ENCODE data around the gene KIF5C.

Gene KIF5C

DNA sequence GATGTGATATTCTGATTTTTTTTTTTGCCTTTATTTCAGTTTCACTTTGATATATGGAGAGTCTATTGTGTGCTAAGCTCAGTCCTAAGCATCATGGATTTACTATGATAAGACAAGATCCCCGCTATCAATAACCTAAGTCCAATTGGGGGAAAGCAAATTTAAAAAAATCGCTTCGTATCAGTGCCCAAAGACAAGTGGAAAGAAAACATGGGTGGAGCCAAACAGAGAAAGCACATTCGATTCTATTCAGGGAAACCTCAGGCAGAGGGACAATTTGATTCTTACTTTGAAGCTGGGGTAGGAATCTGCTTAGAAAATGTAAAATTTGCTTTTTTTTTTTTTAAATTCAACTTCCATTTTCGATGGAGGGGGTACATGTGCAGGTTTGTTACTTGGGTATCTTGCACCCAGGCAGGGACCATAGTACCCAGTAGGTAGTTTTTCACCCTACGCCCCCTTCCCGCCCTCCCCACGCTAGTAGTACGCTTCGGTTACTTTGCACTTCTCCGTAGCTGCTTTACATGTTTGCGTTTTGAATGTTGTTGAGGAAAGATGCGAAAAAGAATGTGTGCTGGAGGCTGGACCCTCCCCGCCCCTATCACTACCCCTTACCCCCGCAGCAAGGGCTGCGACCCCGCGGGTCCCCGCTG lies 12.4 kb downstream of the KIF5C start:
- no peak for DNase-seq

DNA sequence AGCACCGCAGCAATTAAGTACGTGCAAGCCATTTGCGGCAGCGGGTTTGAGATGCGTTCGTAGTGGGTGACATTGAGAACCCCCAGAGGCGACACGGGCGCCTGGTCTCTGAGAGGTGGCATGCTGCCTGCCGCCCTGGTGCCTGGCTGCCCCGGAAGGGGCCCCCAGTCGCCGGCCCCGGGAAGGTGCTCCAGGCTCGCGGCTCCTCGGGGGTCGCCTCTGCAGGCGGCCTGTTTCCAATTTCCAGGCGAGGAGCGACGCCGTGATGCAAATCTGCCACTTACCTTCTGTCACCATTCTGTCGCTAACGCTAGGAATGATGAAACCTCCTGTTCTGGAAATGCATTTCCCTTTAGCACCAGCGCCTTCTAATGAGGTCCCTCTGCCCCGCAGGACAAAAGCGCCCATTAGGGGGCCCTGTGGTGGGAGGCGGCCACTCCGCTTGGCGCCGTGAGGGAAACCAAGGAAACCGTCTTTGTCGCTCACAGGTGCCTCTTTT lies 13.0 kb downstream of the KIF5C start:
- peak in 5 of 58 donors; percentile 3 to 36 (median 10) for DNase-seq

DNA sequence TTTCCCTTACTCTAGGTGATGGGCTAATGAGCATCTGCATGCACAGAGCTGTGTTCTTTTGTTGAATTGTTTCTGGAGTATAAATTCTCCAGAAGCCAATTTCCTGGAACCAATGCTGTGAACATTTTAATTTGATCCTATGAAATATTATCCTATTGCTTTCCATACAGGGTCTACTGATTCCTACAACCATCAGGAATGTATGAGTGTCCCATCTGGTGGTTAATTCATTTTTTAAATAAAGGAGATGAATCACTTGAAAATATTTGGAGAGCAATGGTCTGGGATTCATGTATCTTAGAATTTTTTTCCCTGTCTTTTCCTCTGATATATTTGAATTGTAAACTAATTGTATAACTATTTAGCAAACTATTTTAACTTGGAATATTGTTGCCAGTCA lies 14.0 kb downstream of the KIF5C start:
- no peak for DNase-seq

DNA sequence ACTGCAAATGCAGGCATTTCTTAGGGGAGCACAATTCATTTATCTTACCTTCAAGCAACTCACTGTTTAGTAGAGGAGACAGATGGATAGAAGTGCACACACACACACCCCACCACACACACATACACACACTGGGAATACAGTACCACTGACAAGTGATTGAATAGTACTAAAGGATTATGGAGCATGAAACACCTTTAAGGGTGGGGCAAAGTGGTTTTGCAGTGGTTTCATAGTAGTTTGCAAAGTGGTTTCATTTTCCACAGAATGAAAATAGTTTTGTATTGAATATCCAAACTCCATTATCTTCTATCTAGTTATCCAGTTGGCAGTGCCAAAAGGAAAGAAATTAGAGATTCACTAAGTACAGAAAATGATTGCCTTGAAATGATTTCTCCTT lies 18.9 kb downstream of the KIF5C start:
- DNase-seq: no peak

DNA sequence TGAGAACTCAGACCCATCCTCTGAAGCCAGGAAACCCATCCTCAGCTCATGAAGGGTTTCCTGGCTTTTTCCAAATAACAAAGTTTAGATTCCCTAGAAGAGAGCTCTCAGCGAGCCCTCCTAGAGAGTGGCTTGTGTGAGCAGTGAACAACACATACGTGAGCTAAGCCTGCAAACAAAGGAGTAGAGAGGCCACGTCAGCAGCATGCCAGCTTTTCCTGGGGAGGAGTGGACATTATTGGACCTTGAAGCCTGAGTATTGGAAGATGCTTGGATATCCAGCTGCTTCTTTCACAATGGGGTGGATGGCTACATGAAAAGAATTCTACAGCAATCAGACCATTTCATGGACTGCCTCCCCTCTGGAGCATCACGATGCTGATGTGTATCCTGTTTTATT lies 21.1 kb downstream of the KIF5C start:
- no peak for DNase-seq

DNA sequence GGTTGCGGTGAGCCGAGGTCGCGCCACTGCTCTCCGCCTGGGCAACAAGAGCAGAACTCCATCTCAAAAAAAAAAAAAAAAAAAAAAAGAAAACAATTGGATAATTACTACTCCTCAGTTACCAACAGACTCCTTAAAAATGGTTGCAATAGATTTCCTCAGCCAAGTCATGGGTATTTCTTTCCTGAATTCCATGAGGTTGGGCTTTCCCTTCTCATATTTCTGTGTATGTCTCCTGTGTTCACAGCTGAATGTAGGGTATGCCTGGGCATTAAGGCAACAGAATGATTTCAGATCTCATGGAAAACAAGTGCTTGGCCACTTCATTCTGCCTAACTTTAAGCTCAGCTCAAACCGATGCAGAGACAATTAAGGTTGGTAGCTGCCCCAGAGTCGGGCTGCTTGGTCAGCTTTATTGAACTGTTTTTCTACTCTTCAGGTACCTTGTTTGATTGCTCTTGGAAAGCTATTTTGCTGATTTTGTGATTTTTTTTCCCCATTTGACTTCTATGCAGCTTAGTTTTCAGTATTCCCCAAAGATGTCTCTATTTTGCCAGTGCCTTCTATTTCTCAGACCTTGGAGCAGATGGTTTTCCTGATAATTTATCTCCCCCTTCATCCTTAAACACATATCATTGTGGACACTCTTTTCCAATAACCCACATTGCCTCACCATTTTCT lies 24.8 kb downstream of the KIF5C start:
- DNase-seq: no peak

DNA sequence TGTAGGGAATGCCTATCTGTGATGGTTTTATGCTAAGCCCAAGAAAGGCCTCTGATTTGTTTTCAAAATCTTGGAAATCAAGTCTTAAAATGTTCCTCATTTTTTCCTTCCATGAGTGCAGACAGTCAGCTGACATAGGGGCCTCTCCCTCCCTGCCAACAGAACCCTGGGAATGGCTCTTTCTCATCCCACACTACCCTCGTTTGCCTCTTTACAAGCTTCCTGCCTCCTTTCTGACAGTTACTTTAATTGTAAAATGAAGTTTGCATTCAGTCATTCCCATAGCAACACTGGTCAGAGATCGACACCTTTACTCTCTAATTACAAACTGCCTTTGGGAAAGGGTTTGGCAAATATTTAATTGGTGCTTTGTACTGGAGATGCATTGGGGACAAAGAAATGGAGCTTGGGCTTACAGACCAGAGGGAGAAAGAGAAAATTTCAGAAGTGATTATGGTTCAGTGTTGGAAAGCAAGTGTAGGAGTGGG lies 25.4 kb downstream of the KIF5C start:
- DNase-seq: no peak

DNA sequence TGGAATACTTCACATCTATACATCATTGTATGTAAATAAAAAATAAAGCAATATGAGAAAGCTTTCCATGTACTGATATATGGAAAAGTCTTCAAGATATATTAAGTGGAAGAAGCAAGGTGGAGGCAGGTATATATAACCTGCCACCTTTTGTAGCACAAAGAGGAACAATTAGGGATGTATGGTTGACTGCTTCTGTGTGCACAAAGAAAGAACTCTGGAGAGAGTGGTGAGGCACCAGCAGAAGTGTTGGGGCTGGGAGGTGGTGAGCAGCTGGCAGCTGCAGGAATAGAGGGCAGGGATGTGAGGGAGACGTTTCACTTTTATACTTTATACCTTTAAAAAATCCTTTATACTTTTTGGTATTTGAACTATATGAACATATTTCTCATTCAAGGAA lies 26.1 kb downstream of the KIF5C start:
- no peak for DNase-seq

DNA sequence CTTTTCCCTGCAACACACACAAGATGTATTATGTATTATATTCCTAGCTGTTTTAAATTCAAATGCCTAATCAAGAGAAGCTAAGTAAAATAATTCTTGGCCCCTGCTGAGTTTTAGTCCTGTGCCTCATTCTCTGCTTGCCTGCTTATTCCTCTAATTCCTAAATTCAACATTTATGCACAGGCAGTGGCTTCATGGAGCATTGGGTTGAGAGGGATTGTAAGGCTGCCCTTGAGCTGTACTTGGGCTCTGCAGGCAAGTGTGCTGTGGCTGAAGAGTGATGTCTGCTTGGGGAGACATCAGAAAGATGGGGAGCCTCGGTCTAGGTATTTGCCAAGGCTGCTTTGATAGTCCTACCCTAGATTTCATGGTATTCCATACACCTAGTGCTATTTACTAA lies 27.8 kb downstream of the KIF5C start:
- DNase-seq: no peak

DNA sequence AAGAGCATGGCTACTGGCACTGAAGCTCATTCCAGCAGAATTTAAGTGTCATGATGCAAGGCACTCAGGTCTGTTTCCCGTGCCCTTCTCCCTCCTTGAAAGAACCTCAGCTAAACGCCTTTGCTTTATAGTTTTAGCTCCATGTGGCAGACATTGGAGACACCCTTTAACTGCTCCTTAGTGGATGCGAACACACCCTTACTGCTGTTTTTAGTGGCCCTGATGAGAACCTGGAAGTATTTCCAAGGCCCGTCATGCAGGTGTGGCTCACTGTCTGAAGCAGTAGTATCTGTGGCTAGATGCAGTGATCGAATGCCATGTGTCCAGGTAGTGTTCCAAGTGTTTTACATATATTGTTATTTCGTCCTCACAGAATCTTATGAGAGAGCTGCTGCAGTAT lies 28.3 kb downstream of the KIF5C start:
- DNase-seq: no peak

DNA sequence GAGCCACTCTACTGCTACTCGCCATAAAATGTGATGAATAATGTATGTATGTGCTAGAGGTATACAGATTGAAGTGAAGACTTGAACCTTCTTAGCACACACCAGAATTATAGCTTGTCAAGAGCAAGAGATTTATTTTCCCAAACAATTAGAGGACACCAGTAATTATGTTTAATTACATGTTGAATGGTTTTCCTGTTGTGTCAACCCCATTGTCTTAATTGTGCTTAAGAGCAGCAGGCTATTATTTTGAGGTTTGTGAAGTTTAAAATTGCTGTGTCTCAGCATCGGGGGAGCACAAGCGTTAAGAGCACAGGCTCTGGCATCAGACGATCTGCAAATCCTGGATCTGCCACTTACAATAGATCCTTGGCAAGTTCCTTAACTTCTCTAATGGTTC lies 29.0 kb downstream of the KIF5C start:
- no peak for DNase-seq

DNA sequence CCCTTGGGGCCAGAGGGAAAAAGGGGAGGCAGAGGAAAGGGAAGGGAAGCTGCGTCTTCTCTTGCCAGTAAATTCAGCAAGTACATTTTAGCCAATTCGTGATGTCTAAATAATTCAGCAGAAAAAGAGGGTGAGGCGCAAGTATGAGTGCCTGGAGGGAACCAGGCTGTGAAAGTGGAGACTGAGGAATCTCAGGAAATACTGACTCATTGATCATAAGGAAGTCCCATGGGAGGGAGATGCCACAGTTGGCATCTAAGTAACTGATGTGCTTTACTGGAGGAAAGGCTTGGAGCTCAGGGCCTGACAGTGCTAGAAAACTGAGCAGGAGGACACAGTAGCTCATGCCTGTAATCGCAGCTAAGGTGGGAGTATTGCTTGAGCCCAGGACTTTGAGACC lies 31.1 kb downstream of the KIF5C start:
- DNase-seq: no peak

DNA sequence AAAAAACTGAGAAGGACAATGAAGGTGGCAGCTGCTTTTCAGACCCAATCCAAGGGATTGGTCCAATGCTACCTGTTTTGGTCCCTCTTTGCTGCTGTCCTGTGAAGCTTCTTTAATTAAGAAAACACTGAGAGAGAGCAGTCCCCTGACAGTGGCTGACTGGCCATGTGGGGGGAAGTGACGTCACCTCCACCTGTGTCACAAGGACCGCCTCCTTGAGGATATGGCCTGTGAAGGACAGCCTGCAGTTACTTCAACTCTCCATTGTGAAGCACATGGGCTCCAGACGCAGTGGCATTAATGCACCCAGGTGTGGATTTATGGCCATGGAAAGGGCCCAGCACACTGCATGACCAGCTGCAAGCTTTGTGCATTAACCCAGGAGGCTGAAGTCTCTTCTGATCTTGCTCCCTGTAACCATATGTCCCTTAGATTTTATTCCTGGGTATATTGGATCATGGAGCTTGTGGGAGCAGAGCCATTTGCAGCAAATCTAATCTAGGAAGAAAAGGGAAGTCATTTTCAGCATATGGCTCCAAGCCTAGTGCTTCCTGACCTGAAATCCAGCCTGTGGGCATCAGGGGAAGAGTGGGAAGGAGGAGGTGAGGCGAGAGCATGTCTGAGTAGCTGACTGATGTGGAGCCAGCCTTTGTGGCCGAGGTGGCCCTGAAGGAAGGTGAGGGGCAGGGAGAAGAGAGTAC lies 32.2 kb downstream of the KIF5C start:
- DNase-seq: no peak

DNA sequence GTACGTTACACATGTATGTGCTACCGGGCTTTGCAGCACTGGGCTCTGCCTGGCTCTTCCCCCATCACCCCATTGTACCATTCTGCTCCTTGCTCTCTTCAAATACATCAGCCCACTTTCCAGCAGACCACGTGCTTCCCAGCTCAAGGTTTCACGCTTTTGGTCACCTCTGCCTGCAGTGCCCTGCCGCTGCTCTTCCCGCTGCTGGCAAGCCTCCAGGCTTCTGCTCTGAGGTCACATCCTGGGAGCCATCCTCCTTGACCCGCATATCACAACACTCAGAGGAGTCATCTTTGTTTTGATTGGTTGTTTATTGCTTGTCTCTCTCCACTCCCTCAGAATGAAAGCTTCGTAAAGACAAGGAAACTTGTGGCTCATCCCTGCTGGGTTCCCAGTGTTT lies 34.1 kb downstream of the KIF5C start:
- peak in 13 of 58 donors; percentile 13 to 78 (median 45) for DNase-seq

DNA sequence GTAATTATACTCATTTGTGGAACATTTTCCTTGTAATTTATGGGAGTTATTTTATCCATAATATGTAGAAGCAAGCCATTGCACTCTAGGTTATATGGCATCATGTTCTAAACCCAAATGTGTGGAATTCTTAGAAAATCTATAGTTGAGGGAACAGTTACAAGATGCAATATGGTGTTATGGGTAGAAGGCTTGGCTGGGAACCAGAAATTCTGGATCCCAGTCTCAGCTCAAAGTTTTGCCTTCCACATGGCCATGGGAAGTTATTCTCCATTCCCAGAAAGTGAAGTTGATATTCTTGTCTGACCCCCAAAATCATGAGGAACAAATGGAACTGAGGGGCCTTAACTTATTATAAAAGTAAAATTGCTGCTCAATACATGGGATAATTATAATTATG lies 38.0 kb downstream of the KIF5C start:
- DNase-seq: no peak

DNA sequence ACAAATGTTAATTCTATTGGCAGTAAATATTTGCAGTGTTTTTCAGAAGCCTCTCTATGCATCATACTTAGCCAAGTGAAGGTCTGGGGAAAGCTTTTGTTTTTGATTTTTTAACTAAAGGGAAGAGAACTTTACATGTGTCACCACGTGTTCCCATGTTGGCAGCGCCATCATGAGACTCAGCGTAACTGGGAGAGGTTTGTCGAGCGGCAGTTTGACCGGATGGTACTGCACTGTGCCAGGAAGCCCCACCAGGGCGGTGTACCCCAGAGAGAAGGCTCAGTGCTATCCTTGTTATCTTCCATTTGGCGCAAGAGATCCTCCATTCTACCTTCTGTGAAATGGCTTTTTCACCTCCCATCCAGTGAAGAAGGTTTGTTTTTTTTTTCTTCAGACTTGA lies 38.5 kb downstream of the KIF5C start:
- no peak for DNase-seq

DNA sequence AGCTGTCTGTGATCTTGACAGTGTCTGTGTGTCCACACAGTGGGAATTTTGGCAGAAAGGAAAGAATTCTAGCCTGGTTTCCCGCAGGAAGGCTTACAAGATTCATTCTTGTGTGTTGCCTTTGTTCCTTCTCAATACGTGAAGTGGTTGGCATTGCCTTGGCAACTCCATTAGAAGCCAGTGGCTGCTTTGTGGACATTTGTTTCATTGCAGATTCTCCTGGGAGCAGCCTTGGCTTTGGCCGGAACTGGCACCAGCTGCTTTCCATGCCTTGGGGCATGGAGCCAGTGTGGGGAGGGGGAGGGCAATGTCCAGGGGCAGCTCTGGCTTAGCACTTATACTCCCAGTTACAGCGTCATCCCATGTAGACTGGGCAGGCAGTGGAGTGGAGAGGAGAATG lies 39.4 kb downstream of the KIF5C start:
- peak in 34 of 58 donors; percentile 9 to 79 (median 46) for DNase-seq

DNA sequence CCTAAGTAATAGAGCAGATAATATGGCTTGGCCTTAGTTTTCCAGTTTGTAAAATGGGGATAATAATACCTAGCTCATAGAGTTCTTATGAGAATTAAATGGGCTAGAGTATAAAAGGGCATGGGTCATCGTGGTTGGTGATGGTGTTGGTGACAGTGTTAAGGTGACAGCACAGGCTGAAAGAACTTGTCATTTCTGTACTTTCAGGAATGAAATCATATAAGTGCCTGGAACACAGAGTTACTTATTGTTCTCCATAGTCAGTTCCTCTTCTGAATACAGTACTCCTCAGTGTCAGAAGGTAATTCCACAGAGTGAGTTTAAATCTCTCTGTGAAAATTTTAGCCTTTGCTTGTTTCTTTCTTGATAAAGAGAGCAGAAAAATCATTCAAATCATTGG lies 42.4 kb downstream of the KIF5C start:
- no peak for DNase-seq

DNA sequence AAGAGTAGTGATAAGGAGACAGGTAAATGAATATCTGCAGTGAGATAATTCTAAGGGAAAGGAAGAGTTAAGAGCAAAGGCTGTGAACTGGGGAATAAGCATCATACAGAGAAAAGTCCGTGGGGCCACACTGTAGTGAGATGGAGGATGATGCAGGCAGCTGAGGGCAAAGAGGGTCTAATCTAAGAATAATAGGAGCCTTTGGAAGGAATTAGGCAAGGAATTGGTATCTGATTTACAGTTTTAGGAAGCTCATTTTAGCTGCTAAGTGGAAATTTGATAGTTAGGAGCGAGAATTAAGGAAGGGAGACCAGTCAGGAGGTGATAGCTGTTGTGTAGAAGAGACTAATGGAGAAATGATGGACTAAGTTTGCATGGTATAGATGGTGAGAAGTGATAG lies 43.5 kb downstream of the KIF5C start:
- no peak for DNase-seq

DNA sequence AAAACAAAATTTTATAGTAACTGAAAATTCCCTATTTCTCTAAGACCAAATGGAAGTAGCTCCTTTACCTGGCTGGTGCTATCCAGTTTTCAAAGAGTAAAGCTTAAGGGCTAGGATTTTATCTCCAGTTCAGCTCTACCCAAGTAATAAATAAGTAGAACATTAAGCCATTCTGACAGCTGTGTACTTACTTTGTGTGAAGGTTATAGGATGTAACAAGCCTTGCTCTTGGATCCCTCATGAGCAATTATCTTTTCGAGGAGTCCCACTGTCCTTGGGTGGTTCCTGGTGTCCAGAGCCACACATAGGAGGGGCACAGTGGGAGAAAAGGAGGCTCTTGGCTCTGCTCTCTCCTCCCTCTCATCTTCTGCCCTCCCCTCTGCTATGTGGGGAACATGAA lies 45.5 kb downstream of the KIF5C start:
- no peak for DNase-seq

DNA sequence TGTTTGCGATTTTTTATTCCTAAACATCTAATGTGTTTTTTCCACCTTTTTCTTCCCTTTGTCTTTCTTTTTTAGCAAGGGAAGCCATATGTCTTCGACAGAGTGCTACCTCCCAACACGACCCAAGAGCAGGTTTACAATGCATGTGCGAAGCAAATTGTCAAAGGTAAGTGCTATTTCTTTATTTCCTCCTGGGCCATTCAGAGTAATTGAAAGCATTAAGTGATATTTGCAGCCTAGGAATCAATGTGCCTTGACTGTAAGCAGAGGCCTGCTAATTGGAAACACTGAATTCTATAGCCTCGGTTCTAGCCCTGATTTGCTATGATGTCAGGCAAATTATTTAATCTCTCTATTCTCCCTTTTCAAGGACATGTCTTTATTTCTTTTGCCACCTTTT lies 47.0 kb downstream of the KIF5C start:
- DNase-seq: no peak

DNA sequence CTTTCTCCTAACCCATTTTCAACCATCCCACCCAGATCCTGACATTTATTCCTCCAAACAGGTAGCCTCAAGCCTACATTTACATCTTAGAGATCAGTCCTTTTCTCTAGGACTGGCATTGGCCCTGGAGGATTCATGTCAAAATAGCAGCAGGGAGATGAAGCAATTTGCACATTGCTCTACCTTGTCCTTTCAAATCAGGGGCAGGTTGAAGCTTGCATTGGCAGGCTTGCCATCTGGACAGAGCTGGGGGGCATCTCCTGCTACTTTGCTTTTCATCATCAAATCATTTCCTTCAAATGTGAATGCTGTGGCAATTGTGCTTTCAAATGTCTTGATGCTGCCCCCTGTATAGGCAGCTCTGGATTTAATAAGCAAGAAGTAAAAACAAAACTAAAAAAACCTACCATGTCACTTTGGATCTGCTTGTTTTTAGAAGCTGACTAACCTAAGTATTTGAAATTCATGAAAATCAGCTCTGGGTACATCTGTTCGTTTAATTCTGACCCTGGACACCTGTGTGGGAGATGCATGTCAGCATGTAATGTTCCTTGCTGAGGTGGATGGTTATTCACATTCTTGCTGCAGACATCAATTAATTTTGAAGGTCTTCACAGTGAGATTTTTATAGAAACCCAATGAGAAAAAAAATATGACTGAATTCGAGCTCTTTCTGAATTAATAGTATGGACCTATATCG lies 47.9 kb downstream of the KIF5C start:
- DNase-seq: no peak

All from anterior cingulate cortex (tissue), 58 donors.